Neural progenitor cell (in vitro differentiated cells): ENCODE data around the gene CRIP2.

Source experiments
- CTCF ChIP-seq: fragments of 200-600 bp; sonication (generic); IDR thresholded peaks from 2 replicates; pipeline ENCODE4 v1.5.1; 2017; ENCODE audit warnings: antibody characterized with exemption, mild to moderate bottlenecking
- EZH2 ChIP-seq: fragments of 200-600 bp; sonication (generic); IDR thresholded peaks from 2 replicates; pipeline ENCODE4 v1.6.1; 2017; ENCODE audit warnings: antibody characterized with exemption, mild to moderate bottlenecking, moderate library complexity
- EZH2phosphoT487 ChIP-seq: fragments of 200-600 bp; sonication (generic); IDR thresholded peaks from 2 replicates; pipeline ENCODE4 v1.6.1; 2017; ENCODE audit warnings: antibody characterized with exemption

GRCh38 chr14:105492031-105492970, 17.7 kb downstream of the CRIP2 start:
- no peak for TF ChIP-seq CTCF
- no peak for TF ChIP-seq EZH2
- TF ChIP-seq EZH2phosphoT487 = no peak
